ENCODE measurements around the gene ZDHHC22.
A peak's percentile ranks its signal among the peaks of the same experiment; 100 is the strongest.

Gene ZDHHC22

DNA sequence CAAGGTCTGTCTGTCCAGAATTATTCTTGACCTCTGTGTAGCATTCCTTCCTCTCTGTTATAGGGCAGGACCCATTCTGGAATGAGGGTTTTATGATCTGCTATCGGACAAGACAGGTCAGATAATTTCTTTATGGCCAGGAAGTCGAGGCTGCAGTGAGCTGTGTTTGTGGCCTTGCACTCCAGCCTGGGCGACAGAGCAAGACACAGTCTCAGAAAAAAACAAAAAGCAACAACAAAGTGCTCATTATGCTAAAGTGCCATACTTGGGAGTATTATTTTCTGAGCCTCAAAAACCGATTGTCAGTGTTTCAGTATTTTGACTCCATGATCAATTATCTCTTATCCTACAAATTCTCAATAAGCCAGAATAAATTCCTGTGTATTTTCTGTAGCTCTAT, 39.4 kb downstream of the ZDHHC22 start:
- no peak for DNase-seq

- no peak for DNase-seq
Observed at GRCh38 chr14:77100961-77101360, 40.6 kb downstream of the ZDHHC22 start.

DNA sequence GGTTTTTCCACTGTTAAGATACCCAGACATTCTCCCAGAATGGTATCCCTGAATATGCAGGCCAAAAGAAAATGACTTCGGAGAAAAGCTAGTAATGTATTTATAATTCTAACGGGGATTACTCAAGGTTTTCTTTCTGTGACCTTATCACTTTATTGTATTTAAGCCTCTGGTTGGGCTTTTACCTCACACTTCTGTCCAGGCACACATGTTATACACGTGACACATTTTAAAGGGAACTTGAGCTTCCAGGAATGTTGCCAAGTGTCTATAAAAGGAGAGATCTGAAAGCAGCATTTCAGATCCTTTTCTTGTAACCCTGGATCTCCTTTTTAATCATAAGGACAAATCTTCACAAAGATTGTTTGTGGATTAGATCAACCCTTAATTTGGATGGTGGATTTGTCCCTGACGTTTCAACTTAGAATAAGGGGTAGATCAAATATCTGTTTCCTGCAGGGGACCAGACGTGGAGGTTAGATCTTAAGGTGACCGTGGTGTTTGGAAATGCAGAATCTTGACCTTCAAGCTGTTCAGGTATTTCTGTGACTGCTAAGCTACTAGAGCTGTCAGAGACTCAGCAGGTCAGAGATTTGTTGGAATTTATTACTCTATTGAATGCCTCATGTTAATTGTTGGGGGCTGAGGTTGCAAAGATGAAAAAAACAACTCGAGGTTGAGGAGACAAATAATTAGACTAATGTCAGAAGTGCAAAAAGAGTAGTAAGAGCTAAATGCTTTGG, 42.0 kb downstream of the ZDHHC22 start:
- DNase-seq, result no peak

DNA sequence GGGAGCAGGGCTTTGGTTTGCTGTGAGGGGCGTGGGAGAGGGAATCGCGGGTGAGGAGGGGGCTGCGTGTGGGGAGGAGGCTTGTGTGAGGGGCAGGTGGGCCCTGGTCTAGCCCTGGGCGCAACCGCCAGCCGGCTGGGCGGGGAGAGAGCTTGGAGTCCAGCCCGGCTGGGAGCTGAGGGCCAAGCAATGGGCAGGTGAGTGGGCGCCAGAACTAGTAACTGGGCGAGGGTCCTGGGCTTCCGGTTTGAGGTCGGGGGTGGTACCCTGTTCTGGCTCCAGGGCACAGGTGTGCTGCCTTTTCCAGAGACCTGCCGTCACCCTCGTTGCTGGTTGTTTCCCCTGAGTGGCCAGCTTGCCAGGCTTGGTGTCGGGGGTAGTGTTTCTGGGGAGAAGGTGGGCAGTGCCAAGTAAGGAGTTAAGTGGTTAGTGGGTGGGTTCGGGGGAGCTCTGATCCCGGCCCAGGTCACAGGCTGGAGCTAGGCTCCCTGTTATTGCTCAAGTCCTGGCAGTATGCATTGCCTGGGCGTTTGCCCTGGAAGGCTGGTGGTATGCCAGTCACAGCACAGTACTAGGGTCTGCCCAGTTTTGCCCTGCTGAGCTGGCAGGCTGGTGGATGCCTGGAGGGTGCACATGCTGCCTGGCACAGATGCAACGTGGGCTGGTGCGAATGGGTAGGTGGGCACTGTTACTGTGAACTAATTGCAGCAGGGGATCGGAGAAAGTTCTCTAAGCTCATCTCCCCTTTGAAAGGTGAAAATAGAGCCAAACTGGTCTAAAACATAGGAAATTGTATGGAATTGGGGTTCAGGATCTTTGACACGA, 42.9 kb downstream of the ZDHHC22 start:
- DNase-seq, result peak; percentile 15

- peak; percentile 99 for DNase-seq
Observed at GRCh38 chr14:77097700-77098528, 43.7 kb downstream of the ZDHHC22 start, which contains the start of gene CIPC. Gene CIPC (plus strand): TSS chr14:77098258. CDS start chr14:77105709, 7,451 bp downstream.

- no peak for DNase-seq
Observed at GRCh38 chr14:77097006-77097699, 44.4 kb downstream of the ZDHHC22 start.

DNA sequence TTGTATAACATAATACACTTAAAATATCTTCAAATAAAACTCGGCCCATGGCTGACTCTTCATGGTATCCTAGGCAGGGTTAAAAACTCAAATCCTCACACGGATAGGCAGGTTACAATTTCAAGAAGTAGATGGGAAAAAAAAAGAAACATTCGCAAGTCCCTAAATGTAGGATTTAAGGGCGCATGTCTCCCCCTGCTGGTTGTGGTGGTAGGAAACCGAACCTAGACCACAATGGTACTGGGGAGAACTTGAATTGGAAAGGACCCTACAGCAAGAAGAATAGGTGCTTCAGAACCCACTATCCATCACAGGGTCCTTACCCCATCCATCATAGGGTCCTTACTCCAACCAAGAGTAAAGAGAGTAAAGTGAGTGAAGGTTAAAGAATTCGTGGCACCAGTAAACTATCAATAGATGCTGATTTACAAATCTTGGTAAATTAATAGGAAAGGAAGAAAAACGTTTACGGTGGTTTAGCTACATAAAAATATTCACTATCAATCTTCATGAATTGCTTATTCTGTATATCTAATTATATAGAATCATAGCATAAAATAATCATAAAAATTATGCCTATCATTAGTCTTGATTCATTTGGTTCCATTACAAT, 46.8 kb downstream of the ZDHHC22 start:
- DNase-seq, result peak; percentile 76

GRCh38 chr14:77092676-77093075, 48.9 kb downstream of the ZDHHC22 start:
- no peak for DNase-seq

DNA sequence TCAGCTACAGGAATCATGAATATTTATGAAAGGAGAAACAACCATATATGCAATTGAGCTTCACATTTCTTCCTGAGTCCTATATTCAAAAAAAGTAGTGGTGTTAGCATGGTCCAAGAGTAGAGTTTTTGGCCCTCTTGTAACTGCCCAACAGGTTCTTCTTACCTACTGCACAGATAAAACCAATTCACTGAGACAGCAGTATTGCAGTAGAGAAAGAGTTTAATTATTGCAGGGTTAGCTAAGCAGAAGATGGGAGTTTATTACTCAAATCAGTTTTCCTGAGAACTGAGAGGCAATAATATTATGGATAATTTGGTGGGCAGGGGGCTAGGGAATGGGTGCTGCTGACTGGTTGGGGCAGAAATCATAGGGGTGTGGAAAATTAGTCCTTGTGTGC, 50.1 kb downstream of the ZDHHC22 start:
- no peak for DNase-seq

- no peak for DNase-seq
Observed at GRCh38 chr14:77088645-77089044, 52.9 kb downstream of the ZDHHC22 start.

GRCh38 chr14:77088219-77088618, 53.4 kb downstream of the ZDHHC22 start:
- no peak for DNase-seq

GRCh38 chr14:77087631-77088030, 54.0 kb downstream of the ZDHHC22 start:
- DNase-seq, result no peak

- DNase-seq, result no peak
Observed at GRCh38 chr14:77086951-77087350, 54.6 kb downstream of the ZDHHC22 start.

- DNase-seq, result no peak
Observed at GRCh38 chr14:77086017-77086727, 55.4 kb downstream of the ZDHHC22 start.

DNA sequence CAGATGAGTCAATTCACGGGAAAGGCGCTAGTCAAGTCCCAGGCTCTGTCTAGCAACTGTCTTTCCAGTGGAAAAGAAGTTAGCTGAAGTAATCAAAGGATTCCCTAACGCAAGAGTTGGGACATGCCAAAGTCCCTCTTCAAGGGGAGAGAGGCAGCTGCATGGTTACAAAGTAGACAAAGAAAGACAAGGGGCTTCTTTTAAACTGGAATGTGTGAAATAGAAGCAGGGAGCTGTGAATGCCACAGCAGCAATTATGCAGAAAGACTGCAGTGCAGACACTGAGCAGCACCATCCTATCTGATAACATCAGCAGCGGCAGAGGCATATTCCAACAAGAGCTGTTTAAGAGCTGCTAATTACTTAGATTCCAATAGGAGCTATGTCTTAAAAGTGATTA, 56.1 kb downstream of the ZDHHC22 start:
- no peak for DNase-seq

GRCh38 chr14:77084985-77085384, 56.6 kb downstream of the ZDHHC22 start:
- no peak for DNase-seq

GRCh38 chr14:77083082-77083481, 58.5 kb downstream of the ZDHHC22 start:
- DNase-seq, result no peak

- no peak for DNase-seq
Observed at GRCh38 chr14:77082356-77082755, 59.2 kb downstream of the ZDHHC22 start.

All from activated gamma-delta T cell treated with Interleukin-2 at 50 U/mL for 16 hours (primary cell).